Measurements from ENCODE around the gene RALGAPA1. TPM values are rescaled to one million over a fixed set of nuclear protein-coding genes. Genes with fewer than 3 reads are reported as not detected.

Gene RALGAPA1
- total and polyA plus RNA-seq, 2 of the 13 experiments (the other 11 are each of a cell fraction or from before 2014, with no cell fraction given), result 65.0 to 89.2 TPM

DNA sequence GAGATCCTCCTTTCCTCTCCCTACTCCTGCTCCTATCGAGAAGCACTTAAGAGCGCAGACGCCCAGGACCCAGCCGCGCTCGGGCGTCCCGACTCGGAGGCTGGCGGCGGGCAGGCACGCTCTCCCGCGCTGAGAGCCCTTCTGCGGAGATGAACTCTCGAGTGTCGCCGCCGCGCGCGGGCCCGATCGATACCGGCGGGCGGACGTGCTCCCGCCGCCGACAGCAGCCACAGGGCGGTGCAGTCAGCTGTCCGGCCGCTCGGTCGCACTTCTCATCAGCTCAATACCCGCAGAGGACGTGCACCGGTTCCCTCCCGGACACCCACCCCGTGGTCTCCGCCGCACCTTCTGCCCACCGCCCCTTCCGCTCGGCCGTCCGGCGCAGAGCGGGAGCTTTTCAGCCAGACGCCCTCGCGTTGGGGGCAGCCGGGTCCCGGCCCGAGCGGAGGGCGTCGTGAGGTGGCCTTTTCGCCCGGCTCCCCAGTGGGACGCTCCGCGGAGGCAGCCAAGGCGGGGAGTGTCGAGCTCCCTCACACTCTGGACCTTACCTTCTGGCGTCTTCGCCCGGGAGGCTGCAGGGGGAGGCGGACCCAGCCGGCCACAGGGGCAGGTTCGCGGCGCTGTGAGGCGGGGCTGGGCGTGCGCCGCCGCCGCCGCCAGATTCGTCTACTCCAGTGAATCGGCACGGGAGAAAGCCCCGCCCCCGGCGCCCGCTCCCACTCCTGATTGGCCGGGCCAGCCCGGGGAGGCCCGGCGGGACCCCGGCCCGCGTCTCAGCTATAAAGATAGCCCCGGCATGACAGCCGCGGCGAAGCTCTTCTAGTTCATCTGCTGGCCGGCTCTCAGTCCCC is 275.5 kb downstream of the RALGAPA1 start, which contains the start of gene INSM2 (continued):
- no peak for TF ChIP-seq GRHL1 (CRISPR knock-in tag; conservative IDR thresholded peaks at IDR 0.05)
- TF ChIP-seq PITX1 (CRISPR knock-in tag; IDR thresholded peaks at IDR 0.05), result peak; percentile 71
- peak; percentile 63; the same call in 1 of the 2 replicates for TF ChIP-seq GZF1 (CRISPR knock-in tag; IDR thresholded peaks at IDR 0.05)
- TF ChIP-seq KDM3A (CRISPR knock-in tag; IDR thresholded peaks at IDR 0.05; ENCODE audit: low read depth), result peak; percentile 40
- no peak for TF ChIP-seq XBP1 (CRISPR knock-in tag; IDR thresholded peaks at IDR 0.05)
- peak in 1 of 2 experiments; percentile 48; a peak in 1 of 4 replicates for TF ChIP-seq KLF16 (CRISPR knock-in tag; IDR thresholded peaks at IDR 0.05)
- TF ChIP-seq E2F1 (CRISPR knock-in tag; IDR thresholded peaks at IDR 0.05), result peak; percentile 86
- TF ChIP-seq JUNB (CRISPR knock-in tag; IDR thresholded peaks at IDR 0.05; ENCODE audit: borderline replicate concordance), result no peak
- peak; percentile 34; the same call in 1 of the 2 replicates for TF ChIP-seq NCOA2 (CRISPR knock-in tag; IDR thresholded peaks at IDR 0.05)
- peak; percentile 75; the same call in 1 of the 2 replicates for TF ChIP-seq CBFB (CRISPR knock-in tag; IDR thresholded peaks at IDR 0.05)
- TF ChIP-seq BCLAF1 (IDR thresholded peaks at IDR 0.05), result no peak
- TF ChIP-seq MIER3 (CRISPR knock-in tag; IDR thresholded peaks at IDR 0.05; ENCODE audit: borderline replicate concordance), result 0 out of 2 replicates have a peak, but pooled peaks have one; percentile 46
- TF ChIP-seq, protein P1, sequence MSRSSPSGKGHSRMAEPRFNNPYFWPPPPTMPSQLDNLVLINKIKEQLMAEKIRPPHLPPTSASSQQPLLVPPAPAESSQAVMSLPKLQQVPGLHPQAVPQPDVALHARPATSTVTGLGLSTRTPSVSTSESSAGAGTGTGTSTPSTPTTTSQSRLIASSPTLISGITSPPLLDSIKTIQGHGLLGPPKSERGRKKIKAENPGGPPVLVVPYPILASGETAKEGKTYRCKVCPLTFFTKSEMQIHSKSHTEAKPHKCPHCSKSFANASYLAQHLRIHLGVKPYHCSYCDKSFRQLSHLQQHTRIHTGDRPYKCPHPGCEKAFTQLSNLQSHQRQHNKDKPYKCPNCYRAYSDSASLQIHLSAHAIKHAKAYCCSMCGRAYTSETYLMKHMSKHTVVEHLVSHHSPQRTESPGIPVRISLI (CRISPR knock-in tag; IDR thresholded peaks at IDR 0.05; ENCODE audit: borderline replicate concordance), result no peak; the same call in none of the 2 replicates
- TF ChIP-seq NFAT5 (CRISPR knock-in tag; IDR thresholded peaks at IDR 0.05), result peak; percentile 92
- TF ChIP-seq ZKSCAN5 (CRISPR knock-in tag; IDR thresholded peaks at IDR 0.05), result 0 out of 2 replicates have a peak, but pooled peaks have one; percentile 34
